Measurements from ENCODE around the gene GAB3.

DNA sequence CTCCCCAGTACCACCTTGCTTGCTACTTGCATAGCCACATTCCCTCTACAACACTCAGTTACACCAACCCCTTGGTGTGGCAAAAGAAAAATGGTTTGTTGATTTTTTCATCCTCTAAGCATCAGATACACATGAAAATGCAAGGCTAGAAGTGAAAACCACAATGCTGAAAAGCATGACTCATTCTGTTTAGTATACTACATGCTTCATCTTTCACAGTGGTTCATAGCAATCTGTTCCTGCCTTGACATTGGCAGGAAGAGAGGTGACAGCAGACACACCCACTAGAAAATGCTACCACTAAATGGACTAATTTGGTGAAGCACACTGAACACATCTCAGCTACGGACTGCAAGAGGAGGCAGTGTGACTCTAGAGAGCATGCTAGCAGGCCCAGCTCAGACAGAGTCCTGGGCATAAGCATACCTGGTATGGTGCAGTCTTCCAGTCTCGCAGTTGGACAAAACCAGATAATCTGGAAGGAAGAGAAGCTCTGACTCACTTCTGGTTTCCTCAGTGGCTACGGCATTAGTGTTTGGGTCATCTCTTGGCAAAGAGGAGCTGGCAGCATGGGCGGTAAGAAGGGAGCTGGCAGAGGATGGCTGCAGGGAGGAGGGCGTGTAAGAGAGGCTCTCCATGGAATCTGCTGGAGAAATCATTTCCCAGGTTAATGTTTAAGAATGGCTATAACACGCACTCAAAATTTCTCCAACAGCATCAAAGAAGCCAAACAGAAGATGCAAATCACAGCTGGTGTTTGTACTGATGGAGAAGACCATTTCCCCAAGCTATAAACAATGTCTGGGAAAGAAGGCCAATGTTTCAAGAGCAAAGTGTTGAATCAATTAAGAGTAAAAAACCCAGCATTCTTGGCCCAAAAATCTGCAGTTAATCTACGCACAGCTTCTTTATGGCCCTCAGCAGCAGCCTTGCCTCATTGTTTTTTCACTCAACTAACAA is 37.8 kb downstream of the GAB3 start:
- TF ChIP-seq, protein P1, sequence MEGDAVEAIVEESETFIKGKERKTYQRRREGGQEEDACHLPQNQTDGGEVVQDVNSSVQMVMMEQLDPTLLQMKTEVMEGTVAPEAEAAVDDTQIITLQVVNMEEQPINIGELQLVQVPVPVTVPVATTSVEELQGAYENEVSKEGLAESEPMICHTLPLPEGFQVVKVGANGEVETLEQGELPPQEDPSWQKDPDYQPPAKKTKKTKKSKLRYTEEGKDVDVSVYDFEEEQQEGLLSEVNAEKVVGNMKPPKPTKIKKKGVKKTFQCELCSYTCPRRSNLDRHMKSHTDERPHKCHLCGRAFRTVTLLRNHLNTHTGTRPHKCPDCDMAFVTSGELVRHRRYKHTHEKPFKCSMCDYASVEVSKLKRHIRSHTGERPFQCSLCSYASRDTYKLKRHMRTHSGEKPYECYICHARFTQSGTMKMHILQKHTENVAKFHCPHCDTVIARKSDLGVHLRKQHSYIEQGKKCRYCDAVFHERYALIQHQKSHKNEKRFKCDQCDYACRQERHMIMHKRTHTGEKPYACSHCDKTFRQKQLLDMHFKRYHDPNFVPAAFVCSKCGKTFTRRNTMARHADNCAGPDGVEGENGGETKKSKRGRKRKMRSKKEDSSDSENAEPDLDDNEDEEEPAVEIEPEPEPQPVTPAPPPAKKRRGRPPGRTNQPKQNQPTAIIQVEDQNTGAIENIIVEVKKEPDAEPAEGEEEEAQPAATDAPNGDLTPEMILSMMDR (conservative IDR thresholded peaks at IDR 0.05; ENCODE audit: low read depth, low read length), result no peak
- TF ChIP-seq EZH2 (IDR thresholded peaks at IDR 0.05; ENCODE audit: borderline replicate concordance, low read depth, low read length, poor library complexity, severe bottlenecking), result no peak
